HG02623 (cell line): ENCODE data around the gene HNRNPU.

Source experiments
- ATAC-seq: cut with Tn5 transposase; IDR thresholded peaks from one replicate; pipeline ENCODE4 v1.9.1; 2021; ENCODE audit warnings: moderate library complexity; ENCODE audit not compliant: unreplicated experiment

HNRNPU gene

GRCh38 chr1:244863491-244864252 is 671 bp downstream of the HNRNPU start:
- ATAC-seq: peak; percentile 2

GRCh38 chr1:244862699-244863490 is 1.4 kb downstream of the HNRNPU start:
- peak; percentile 44 for ATAC-seq

- no peak for ATAC-seq
Measured at GRCh38 chr1:244862354-244862698, 2.0 kb downstream of the HNRNPU start.

GRCh38 chr1:244861683-244862082 is 2.7 kb downstream of the HNRNPU start:
- no peak for ATAC-seq

- no peak for ATAC-seq
Measured at GRCh38 chr1:244860914-244861610, 3.3 kb downstream of the HNRNPU start.

- ATAC-seq: no peak
Measured at GRCh38 chr1:244860078-244860477, 4.3 kb downstream of the HNRNPU start.

- ATAC-seq: no peak
Measured at GRCh38 chr1:244858357-244858756, 6.0 kb downstream of the HNRNPU start.

- no peak for ATAC-seq
Measured at GRCh38 chr1:244857761-244858160, 6.6 kb downstream of the HNRNPU start.

GRCh38 chr1:244854865-244855578 is 9.3 kb downstream of the HNRNPU start:
- ATAC-seq: no peak

GRCh38 chr1:244854166-244854565 is 10.2 kb downstream of the HNRNPU start:
- ATAC-seq: no peak

GRCh38 chr1:244852694-244853093 is 11.6 kb downstream of the HNRNPU start:
- no peak for ATAC-seq

- ATAC-seq: no peak
Measured at GRCh38 chr1:244851546-244852231, 12.7 kb downstream of the HNRNPU start.

- no peak for ATAC-seq
Measured at GRCh38 chr1:244850896-244851295, 13.4 kb downstream of the HNRNPU start.

GRCh38 chr1:244850099-244850852 is 14.1 kb downstream of the HNRNPU start:
- ATAC-seq: no peak

- no peak for ATAC-seq
Measured at GRCh38 chr1:244849189-244849866, 15.0 kb downstream of the HNRNPU start.

GRCh38 chr1:244846653-244847052 is 17.7 kb downstream of the HNRNPU start:
- no peak for ATAC-seq

- no peak for ATAC-seq
Measured at GRCh38 chr1:244844155-244845121, 19.9 kb downstream of the HNRNPU start.
